Esophagus squamous epithelium (tissue), 5 donors: ENCODE measurements around the gene TSHB. TPM values are rescaled to one million over a fixed set of nuclear protein-coding genes. Genes with fewer than 3 reads are reported as not detected.

Experiments used
- DNase-seq: peaks from one replicate; lab custom pipeline; 2025; lab: John Stamatoyannopoulos, UW
- H3K27ac ChIP-seq, 4 donors: fragments of 200-600 bp; sonication (generic); one replicate each; pipeline ENCODE4 v1.5.1; 2016 to 2019; ENCODE audit warnings: mild to moderate bottlenecking in 1 of 4
- H3K27me3 ChIP-seq, 4 donors: fragments of 200-600 bp; sonication (generic); 1 replicate in 3 of 4; 2 replicates in 1 of 4; pipeline versions ENCODE4 v1.5.1 to v1.6.0; 2017 to 2021; ENCODE audit warnings: antibody characterized with exemption in 1 of 4
- H3K36me3 ChIP-seq, 3 donors: fragments of 200-600 bp; sonication (generic); one replicate each; pipeline ENCODE4 v1.5.1; 2016 to 2019
- H3K4me1 ChIP-seq, 3 donors: fragments of 200-600 bp; sonication (generic); one replicate each; pipeline ENCODE4 v1.5.1; 2017 to 2019
- H3K4me3 ChIP-seq, 4 donors: fragments of 200-600 bp; sonication (generic); 1 replicate in 3 of 4; 2 replicates in 1 of 4; pipeline ENCODE4 v1.5.1; 2016 to 2019; ENCODE audit warnings: mild to moderate bottlenecking in 2 of 4, moderate library complexity in 1 of 4
- H3K9me3 ChIP-seq, 3 donors: fragments of 200-600 bp; sonication (generic); one replicate each; pipeline ENCODE4 v1.5.1; 2016 to 2019
- POLR2A ChIP-seq, 4 donors: fragments of 450-650 bp; IDR thresholded peaks; one replicate each; pipeline ENCODE4 v1.6.1; 2017; ENCODE audit warnings: antibody characterized with exemption in 4 of 4, mild to moderate bottlenecking in 4 of 4, moderate library complexity in 3 of 4
- WGBS, 2 donors: methylation state at CpG; one replicate each; pipeline ENCODE4 v1.1.5; 2018; 5-methylcytosine and 5-hydroxymethylcytosine counted together
- intact Hi-C: fragments of 100-400 bp; cut with DNase I; formaldehyde crosslinking; loops from one replicate; pipeline ENCODE4 v1.15.0; 2022
- total RNA-seq, 4 donors: library from RNA; depleted of rRNA; stranded (reverse); fragments of >200 nt; gene quantifications; one replicate each; pipeline ENCODE4 v1.1.0, GENCODE V29; 2016
- TF ChIP-seq, protein P1 (sequence below), 6 experiments: fragments of 450-650 bp in 4 of 6; fragments of 200-600 bp in 2 of 6; sonication (generic) in 2 of 6; IDR thresholded peaks; one replicate each; pipeline ENCODE4 v1.5.1; 2016 to 2019; ENCODE audit warnings: antibody characterized with exemption in 6 of 6, mild to moderate bottlenecking in 4 of 6, moderate library complexity in 4 of 6
- donor health status: DM: yes; HTN: yes; CAD: no.

TSHB gene
- total RNA-seq, 4 donors from 2014 or later = not detected

DNA sequence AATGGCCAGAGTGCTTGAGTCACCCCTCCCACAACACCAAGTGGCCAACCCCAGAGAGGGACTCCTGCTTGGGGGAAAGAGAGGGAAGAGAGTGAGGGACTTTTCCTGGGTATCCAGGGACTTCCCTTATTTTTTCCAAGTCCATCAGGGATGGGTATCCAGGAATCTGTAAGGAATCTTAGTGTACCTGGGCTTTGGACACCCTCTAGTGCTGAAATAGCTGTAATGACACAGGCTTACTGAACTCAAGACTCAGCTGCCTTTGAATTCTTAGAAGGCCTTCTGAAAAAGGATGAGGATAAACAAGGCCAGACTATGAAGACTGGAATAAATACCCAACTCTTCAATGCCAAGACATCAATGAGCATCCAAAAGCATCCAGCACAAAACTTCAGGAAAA, 12.0 kb downstream of the TSHB start:
- TF ChIP-seq POLR2A (IDR thresholded peaks at IDR 0.05) = no peak
- TF ChIP-seq, protein P1, sequence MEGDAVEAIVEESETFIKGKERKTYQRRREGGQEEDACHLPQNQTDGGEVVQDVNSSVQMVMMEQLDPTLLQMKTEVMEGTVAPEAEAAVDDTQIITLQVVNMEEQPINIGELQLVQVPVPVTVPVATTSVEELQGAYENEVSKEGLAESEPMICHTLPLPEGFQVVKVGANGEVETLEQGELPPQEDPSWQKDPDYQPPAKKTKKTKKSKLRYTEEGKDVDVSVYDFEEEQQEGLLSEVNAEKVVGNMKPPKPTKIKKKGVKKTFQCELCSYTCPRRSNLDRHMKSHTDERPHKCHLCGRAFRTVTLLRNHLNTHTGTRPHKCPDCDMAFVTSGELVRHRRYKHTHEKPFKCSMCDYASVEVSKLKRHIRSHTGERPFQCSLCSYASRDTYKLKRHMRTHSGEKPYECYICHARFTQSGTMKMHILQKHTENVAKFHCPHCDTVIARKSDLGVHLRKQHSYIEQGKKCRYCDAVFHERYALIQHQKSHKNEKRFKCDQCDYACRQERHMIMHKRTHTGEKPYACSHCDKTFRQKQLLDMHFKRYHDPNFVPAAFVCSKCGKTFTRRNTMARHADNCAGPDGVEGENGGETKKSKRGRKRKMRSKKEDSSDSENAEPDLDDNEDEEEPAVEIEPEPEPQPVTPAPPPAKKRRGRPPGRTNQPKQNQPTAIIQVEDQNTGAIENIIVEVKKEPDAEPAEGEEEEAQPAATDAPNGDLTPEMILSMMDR (IDR thresholded peaks at IDR 0.05) = peak in 4 of 6 experiments; percentile 9 to 49 (median 26)
- Histone ChIP-seq H3K27me3 (no peaks in the 10 kb centered on the region), H3K36me3 (no peaks in the 10 kb centered on the region), H3K4me3 (no peak overlapping the region), H3K9me3 (no peaks in the 10 kb centered on the region), H3K27ac (no peak overlapping the region), H3K4me1 (no peaks in the 10 kb centered on the region)
- intact Hi-C loops = no loop called here
- DNase-seq = no peak

DNA sequence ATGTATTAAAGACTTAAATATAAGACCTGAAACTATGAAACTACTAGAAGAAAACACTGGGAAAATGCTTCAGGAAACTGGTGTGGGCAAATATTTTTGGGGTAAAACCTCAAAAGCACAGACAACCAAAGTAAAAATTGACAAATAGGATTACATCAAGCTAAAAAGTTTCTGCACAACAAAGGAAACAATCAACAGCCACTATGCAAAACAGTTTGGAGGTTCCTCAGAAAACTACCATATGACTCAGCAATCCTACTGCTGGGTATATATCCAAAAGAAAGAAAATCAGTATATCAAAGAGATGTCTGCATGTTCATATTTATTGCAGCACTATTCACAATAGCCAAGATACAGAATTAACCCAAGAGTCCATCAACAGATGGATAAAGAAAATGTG, 17.1 kb downstream of the TSHB start:
- no peaks in the 10 kb centered on the region for H3K36me3 ChIP-seq
- H3K27ac ChIP-seq = no peak overlapping the region
- H3K9me3 ChIP-seq = no peaks in the 10 kb centered on the region
- H3K4me1 ChIP-seq = peaks cover 0 to 8% (median 0%) of the 10 kb centered on the region in 3 donors
- intact Hi-C loops = no loop called here
- H3K4me3 ChIP-seq = no peak overlapping the region
- TF ChIP-seq, protein P1 (IDR thresholded peaks at IDR 0.05) = no peak
- TF ChIP-seq POLR2A (IDR thresholded peaks at IDR 0.05) = no peak
- no peaks in the 10 kb centered on the region for H3K27me3 ChIP-seq
- DNase-seq = no peak

DNA sequence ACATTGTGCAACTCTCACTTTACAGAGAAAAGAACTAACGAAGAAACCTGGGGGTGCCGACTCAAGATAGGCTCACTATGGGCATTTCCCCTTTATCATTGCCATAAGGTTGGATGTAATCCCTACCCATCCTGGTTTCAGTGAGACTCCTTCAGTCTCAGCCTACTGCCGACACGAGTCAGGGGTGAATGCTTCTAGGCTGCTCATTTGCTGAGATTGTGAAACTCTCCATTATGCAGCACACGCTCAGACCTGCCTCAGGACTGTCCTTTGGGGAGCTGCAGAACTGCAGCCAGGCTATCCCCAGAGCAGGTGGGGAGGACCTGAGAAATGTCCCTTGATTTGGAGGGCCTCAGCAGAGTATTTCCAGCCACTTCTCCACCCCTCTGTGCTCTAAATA, 22.2 kb downstream of the TSHB start:
- intact Hi-C loops = loop anchor here (5.0 kb wide), 1 partner anchor 70 kb away; no protein-coding TSS in a partner anchor
- Histone ChIP-seq H3K4me3 (peak overlapping the region in 3 of 4 donors; percentile 21 to 35 (median 22)), H3K9me3 (no peaks in the 10 kb centered on the region), H3K27me3 (no peaks in the 10 kb centered on the region), H3K36me3 (no peaks in the 10 kb centered on the region), H3K4me1 (peaks cover 0 to 26% (median 0%) of the 10 kb centered on the region in 3 donors), H3K27ac (peak overlapping the region; percentile 17 to 72 (median 55))
- WGBS, 2 donors = 39 to 49% methylated on average over 5 of the region's 5 CpGs
- DNase-seq = no peak
- TF ChIP-seq, protein P1 (IDR thresholded peaks at IDR 0.05) = peak in 2 of 6 experiments; percentile 4 to 41
- TF ChIP-seq POLR2A (IDR thresholded peaks at IDR 0.05) = no peak

GRCh38 chr1:115052454-115053083, 22.9 kb downstream of the TSHB start:
- Histone ChIP-seq H3K4me3 (peak overlapping the region in 1 of 4 donors; percentile 35), H3K27ac (peak overlapping the region in 3 of 4 donors; percentile 17 to 72 (median 51)), H3K27me3 (no peaks in the 10 kb centered on the region), H3K36me3 (no peaks in the 10 kb centered on the region), H3K9me3 (no peaks in the 10 kb centered on the region), H3K4me1 (peaks cover 0 to 27% (median 0%) of the 10 kb centered on the region in 3 donors)
- WGBS, 2 donors = 32 to 35% methylated on average over 9 of the region's 9 CpGs
- no peak for TF ChIP-seq POLR2A (IDR thresholded peaks at IDR 0.05)
- TF ChIP-seq, protein P1 (IDR thresholded peaks at IDR 0.05) = peak; percentile 72 to 88 (median 84)
- no peak for DNase-seq
- intact Hi-C loops = loop anchor here (5.0 kb wide), 1 partner anchor 70 kb away; no protein-coding TSS in a partner anchor

- Histone ChIP-seq H3K27me3 (no peaks in the 10 kb centered on the region), H3K4me3 (peak overlapping the region in 1 of 4 donors; percentile 37), H3K36me3 (no peaks in the 10 kb centered on the region), H3K27ac (peak overlapping the region in 3 of 4 donors; percentile 35 to 66 (median 55)), H3K9me3 (no peaks in the 10 kb centered on the region), H3K4me1 (peaks cover 0 to 25% (median 0%) of the 10 kb centered on the region in 3 donors)
- no peak for DNase-seq
- intact Hi-C loops = no loop called here
- TF ChIP-seq POLR2A (IDR thresholded peaks at IDR 0.05) = no peak
- TF ChIP-seq, protein P1 (IDR thresholded peaks at IDR 0.05) = no peak
- WGBS, 2 donors = 57 to 76% methylated on average over 9 of the region's 9 CpGs
Measured at GRCh38 chr1:115056395-115056798, 26.8 kb downstream of the TSHB start.
